Right ventricle myocardium inferior (tissue), 1 donor: Measurements from ENCODE around the gene TTC7B. TPM values are rescaled to one million over a fixed set of nuclear protein-coding genes. Genes with fewer than 3 reads are reported as not detected.

Source experiments
- ATAC-seq: fragments of 200-7000 bp; cut with Tn5 transposase; one replicate; pipeline ENCODE4 v1.9.1; 2020; ENCODE audit warnings: mild to moderate bottlenecking, moderate library complexity
- DNase-seq: peaks from one replicate; pipeline ENCODE4 v3.0.0; 2021; ENCODE audit errors: missing footprints
- intact Hi-C: fragments of 100-400 bp; cut with DNase I; formaldehyde crosslinking; loops from one replicate; pipeline ENCODE4 v1.11.0; 2022
- total RNA-seq: library from RNA; stranded (reverse); fragmentation: NEBNext Ultra II Directional; extraction: Animal tissue kit (Norgen Biotek cat#: 25700); gene quantifications from one replicate; pipeline ENCODE4 v1.2.1, GENCODE V29; 2021
- donor health status: DM: no; HTN: yes; CAD: no; lungs with severe emphysema.

TTC7B gene
- total RNA-seq, 1 donor from 2014 or later = 67.5 TPM

DNA sequence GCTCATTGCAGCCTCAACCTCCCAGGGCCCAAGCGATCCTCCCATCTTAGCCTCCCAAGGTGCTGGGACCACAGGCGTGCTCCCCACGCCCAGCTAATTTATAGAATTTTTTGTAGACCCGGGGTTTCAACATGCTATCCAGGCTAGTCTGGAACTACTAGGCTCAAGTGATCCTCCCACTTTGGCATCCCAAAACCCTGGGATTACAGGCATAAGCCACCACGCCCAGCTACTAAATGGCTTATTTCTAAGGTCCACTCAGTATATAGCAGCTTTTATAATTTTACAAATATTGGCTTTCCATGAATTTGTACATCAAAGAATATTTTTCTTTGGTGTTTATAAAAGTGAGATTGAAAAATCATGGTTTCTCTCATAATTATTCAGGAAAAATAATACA is 167.8 kb downstream of the TTC7B start:
- intact Hi-C loops = no loop called here
- DNase-seq (no peak), ATAC-seq (no peak)

DNA sequence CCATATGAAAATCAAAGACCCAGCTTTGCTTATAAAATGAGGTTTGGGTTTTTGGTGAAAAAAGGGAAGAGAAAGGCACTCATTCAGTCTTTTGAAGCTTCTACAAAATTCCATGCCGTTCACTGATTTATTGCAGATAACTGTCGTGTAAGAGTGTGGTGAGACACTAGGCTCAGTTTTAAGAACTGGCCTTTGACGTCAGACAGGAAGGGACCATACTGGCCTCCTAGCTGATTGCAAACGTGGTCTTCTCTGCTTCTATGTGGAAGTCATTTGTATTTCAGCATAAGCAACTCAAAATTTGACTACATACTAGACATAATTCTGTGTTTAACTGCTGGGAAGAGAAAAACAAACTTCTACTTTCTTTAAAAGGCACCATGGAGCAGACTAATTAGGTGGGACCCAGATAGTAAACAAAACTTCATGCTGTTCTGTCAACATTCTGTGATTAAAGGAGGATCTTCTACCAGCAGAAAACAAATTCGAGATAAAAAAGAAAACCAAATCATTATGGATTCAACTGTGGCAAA is 168.7 kb downstream of the TTC7B start:
- DNase-seq (no peak), ATAC-seq (no peak)
- intact Hi-C loops = no loop called here

DNA sequence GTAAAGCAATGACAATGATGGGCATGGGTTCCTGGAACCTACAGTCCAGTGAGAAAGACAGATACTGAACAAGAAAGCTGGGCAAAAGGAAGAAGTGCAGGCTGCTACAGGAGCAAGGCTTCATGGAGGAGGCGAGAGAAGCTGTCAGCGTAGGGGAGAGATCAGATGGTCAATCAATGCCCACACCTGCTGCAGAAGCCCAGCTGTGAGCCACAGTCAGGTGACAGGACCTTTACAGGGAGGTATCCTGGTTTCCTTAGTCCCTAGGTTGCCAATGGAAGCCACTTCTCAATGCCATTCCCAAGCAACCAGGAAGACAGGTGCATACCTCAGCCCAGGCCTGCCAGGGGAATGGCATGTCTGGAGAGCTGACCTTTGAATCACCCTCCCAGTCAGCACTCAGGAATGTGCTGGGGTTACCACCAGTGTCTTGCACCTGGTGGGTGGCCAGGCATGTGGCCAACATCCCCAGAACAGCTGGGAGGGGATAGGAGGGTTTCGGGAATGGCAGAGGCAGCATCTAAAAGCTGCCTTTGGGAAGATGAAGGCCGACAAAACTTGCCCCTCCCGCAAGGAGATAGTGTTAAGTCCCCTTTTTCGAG is 170.3 kb downstream of the TTC7B start:
- ATAC-seq (no peak), DNase-seq (no peak)
- intact Hi-C loops = no loop called here

DNA sequence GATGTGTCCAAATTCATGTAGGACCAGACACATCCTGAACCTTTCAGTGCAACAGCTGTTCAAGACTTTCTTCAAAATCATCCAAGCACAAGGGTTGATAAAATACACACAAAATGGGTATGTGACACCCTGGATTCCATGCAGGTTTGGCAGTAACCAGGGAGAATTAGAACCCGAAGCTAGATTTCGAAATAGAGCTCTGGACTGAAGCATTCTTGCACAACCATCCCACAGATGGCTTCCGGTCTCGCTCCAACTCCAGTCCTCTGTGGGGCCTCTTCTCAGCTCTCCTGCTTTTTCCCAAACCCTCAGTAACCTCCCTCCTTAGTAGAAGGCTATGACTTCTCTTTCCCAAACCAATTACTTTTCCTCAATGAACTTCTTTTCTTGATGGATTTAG is 171.3 kb downstream of the TTC7B start:
- ATAC-seq (peak; percentile 86), DNase-seq (no peak)
- intact Hi-C loops = no loop called here

DNA sequence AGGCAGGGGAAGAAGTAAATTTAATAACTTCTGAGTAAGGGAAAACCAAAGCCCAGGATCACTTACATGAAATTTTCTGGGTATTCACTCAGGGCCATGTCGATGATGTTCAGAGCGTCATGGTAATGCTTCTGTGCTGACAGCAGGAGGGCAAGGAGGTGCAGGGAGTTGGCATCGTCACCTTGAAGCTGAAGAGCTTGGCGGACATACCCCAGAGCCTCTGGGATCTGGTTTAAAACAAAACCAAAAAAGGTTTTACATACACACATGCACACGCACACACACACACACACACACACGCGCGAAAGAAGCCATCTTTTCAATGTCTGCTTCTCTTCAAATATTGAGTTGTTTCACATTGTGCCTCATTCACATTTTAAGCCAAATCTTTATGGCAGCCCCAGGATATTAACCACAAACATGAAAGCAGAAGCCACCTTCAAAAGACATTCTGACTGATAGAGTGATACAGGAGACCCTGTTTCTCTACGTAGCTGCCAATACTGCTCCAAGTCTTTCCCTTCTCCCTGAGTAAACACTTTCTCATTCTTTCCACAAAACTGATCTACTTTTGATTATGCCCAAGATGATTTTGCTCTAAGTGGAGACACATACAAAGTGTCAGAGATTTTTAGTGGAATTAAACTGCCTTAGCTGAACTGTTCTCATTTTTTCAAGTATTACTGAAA is 172.1 kb downstream of the TTC7B start:
- ATAC-seq (no peak), DNase-seq (no peak)
- intact Hi-C loops = no loop called here

DNA sequence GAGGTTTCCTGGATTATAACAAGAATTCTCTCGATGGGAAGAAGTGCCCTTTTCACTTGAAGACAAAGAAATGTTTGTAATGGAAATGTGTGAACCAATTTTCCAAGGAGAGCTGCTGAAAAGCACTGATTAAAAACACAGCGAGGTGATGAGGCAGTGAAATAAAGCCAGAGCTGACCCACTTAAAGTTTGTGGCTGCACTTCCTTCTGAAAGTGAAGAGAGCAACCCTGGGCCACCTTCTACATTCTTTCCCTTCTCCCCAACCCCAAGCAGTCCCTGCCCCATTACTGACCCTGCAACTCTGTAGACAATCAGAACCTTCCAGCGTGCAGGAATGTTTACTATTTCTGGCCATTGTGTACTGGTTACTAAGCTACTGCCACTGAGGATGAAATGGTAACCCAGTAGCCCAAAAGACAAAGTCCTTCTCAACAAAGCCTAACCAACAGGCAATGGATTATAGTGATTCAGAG is 173.9 kb downstream of the TTC7B start:
- intact Hi-C loops = no loop called here
- ATAC-seq = peak; percentile 67
- DNase-seq = no peak

DNA sequence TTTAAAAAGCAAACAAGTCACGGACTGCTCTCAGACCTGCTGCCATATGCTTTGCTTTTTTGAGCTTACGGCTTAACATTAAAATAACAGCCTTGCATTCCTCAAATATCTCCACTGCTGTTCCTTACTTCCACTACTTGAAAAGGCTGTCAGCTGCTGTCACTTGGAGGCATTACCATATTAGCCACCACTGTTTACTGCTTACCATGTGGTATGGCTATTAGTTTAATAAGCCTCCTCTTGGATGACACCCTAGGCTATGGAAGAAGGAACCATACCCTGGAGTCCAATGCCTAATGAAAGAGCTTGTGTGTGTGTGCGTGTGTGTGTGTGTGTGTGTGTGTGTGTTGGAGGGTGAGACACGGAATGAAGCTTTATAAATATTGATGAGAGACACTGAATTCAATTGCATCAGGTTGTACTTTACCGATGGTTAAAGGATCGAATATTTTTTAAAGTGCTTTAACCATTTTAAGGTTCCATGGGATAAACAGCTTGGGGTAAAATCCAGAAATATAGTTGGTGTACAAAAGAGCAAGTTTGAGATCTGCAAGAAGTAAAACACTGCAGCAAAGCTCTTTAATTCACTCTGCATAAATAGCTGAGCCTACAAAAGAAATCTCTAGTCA is 174.5 kb downstream of the TTC7B start:
- ATAC-seq = peak; percentile 18
- intact Hi-C loops = no loop called here
- DNase-seq = no peak

DNA sequence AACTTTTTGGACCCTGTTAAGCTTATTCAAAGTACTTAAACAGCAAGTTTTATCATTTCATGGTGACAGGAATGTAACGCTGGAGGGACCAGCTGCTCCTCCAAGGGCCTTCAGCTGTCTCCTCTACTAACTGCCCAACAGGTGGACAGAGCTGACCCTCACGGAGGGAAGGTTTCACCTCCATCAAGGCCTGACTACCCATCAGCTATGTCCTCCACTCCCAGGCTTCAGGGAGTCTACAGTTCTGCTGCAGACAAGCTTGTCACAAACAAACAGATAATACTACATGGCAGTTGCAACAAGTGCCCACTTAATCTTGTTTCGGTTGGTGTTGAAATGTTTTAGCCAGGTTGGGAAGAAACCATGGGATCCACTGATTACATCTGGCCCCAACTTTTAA is 175.1 kb downstream of the TTC7B start:
- DNase-seq (no peak), ATAC-seq (peak; percentile 29)
- intact Hi-C loops = no loop called here

DNA sequence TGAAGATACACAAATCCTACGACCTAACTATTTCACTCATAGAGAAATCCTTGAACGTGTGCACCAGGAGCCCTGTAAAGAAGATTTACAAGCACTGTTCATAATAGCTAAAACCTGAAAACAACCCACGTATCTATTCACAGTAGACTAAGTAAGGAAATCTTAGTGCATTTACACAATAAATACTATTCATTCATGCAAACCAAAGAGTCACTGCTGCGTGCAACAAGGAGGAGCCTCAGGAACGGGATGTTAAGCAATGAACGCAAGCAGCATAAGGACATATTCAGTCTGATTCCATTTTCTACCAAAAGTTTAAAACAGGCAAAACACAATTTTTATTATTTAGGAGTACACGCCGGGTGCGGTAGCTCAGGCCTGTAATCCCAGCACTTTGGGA is 176.6 kb downstream of the TTC7B start:
- ATAC-seq (no peak), DNase-seq (no peak)
- intact Hi-C loops = no loop called here

DNA sequence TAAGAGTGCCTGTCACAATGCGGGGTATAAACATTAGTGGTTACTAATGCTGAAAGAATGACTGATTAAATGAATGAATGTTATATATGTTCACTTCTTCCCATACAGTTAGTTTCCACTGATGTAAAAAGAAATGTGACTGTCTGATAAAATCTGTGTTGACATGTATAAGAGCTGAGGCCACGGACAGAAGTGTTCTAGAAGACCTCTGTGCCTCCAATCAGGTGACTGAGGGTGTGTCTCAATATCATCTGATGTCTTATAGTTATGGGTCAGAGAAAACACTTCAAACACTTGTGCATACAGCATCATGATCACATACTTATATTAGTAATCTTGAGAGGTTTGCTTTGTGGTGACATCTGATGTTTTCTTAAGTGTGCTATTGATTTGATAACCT is 183.4 kb downstream of the TTC7B start:
- intact Hi-C loops = no loop called here
- DNase-seq = no peak
- no peak for ATAC-seq

DNA sequence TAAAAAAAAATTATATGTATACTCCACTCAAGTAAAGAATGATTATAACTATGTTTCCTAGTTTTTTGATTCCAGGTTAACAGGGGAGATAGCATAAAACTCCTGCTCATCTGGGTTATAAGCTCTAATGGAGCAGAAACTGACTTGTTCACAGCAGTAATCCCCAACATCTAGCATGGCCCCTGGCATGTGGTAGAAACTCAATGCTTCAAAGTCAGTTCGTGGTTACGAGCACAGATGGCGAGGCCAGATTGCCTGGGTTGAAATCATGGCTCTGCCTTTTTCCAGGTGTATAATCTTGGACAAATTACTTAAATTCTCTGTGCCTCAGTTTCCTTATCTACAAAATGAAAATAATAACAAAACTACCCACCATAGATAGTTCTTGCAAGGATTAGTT is 183.8 kb downstream of the TTC7B start:
- DNase-seq (no peak), ATAC-seq (no peak)
- intact Hi-C loops = no loop called here

DNA sequence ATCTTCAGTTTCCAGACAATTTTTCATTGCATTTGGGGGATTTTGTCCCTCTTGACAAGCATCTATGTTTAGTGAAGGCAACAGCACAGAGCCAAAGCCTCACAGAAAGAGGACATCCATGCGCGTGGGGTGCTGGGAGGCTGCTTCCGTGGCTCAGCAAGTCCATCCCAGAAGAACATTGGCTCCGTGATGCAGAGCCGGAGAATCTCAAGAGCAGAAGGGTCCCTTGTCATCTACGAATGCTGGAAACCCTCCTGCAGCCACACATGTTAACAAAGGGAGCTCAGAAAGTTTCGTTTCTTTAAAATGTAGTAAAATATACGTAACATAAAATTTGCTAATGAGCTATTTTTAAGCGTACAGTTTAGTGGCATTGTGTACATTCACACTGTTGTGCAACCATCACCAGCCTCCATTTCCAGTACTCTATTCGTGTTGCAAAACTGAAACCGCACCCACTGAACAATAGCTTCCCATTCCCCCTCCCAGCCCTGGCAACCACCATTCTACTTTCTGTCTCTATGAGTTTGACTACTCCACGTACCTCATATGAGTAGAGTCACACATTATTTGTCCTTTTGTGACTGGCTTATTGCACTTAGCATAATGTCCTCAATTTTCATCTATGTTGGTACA is 185.9 kb downstream of the TTC7B start:
- intact Hi-C loops = no loop called here
- DNase-seq = no peak
- peak; percentile 42 for ATAC-seq

DNA sequence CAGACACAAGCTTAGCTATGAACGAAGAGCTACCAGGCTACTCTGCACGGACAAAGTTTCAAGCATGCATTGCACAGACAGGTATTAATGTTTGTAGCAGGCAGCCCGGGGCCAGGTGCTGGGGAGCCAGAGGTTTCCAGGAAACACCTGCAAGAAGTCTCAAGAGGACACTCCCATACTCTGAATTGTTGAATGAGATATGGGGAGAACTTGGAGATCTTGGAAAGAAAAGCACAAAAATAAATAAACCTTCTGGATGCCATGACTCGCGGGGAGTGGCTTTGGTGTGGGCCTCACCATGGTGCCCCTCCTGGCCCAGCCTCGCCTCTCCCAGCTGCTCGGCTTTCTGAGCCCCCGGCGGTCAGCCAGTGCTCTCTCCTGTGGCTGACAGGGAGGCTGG is 186.8 kb downstream of the TTC7B start:
- ATAC-seq (no peak), DNase-seq (no peak)

DNA sequence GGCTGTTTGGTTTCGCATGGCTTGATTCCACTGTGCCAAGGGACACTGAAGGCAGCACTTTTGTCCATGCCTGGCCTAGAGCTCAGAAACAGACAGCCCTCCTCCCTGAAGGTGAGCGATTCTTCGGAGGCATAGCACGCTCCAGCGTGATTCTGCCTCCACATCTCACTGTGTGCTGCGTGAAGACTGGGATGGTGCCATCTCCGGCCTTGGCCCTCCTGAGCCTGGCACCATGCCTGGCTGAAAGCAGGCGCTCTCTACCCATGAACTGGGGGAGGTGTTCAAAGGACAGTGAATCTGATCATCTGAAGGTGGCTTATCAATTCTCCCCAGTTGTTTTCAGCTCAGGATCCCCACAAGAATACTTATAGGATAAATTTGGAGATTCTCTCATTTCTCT is 187.4 kb downstream of the TTC7B start:
- ATAC-seq (peak; percentile 62), DNase-seq (no peak)
- intact Hi-C loops = loop anchor here (5.0 kb wide), 1 partner anchor 68 kb away; no protein-coding TSS in a partner anchor

More for the DNA sequence above, 186.8 kb downstream of the TTC7B start:
- intact Hi-C loops = loop anchor here (5.0 kb wide), 1 partner anchor 68 kb away; no protein-coding TSS in a partner anchor

DNA sequence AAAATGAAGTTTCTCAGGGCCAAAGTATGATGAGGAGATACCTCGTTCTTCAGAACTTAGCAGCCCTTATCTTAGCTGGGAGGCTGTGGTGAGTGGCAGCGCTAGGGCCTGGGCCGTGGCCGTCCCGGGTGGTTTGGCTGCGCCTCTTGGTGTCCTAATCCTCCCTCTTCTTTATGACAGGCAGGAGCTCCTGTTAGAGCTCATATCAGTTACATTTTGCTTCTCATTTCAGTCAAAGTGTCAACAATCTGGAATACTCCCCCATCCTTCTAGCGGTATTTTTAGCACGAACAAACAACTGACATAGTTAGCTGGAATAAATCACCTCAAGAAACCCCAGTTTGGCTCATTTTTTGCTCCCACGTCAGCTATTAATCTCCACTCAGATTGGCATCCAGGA is 188.8 kb downstream of the TTC7B start:
- DNase-seq = no peak
- intact Hi-C loops = loop anchor here (5.0 kb wide), 1 partner anchor 70 kb away; no protein-coding TSS in a partner anchor
- peak; percentile 60 for ATAC-seq

DNA sequence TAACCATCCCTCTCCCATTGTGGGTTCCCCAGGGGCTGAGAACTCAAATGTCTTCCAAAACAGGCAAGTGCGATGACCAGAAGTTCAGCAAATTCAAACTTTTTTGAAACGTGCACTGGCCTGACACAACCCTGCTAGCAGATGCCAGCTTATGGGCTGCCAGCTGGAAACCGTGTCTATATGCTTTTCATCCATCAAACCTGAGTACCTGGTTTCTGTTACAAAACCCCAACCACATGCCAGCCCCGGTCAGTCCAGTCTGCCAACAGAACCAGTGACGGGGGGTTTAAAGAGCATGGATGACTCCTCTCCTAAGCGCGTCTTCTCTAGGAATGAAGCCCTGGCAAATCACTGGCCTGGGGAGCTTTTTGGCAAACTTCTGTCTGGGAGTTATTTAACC is 189.7 kb downstream of the TTC7B start:
- intact Hi-C loops = loop anchor here (5.0 kb wide), 1 partner anchor 71 kb away; no protein-coding TSS in a partner anchor
- DNase-seq (no peak), ATAC-seq (peak; percentile 29)

DNA sequence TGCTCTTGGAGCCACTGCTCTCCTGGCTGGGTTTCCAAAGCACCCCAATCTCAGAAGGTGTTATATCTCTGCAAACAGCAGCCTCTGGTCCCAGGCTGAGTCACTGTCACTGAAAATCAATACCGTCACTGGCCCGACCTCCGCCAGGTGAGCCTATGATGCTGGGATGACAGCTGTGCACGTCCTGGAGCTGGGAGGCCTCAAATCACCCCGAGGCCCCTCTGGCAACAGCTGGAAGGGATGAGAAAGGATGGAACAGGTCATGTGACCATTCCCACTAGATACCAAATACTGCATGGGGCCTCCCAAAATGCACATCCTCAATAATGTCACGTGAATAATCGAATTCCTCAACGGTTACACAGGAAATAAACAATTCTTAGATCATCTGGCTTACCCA is 190.8 kb downstream of the TTC7B start:
- DNase-seq (no peak), ATAC-seq (no peak)
- intact Hi-C loops = loop anchor here (5.0 kb wide), 1 partner anchor 72 kb away; no protein-coding TSS in a partner anchor

DNA sequence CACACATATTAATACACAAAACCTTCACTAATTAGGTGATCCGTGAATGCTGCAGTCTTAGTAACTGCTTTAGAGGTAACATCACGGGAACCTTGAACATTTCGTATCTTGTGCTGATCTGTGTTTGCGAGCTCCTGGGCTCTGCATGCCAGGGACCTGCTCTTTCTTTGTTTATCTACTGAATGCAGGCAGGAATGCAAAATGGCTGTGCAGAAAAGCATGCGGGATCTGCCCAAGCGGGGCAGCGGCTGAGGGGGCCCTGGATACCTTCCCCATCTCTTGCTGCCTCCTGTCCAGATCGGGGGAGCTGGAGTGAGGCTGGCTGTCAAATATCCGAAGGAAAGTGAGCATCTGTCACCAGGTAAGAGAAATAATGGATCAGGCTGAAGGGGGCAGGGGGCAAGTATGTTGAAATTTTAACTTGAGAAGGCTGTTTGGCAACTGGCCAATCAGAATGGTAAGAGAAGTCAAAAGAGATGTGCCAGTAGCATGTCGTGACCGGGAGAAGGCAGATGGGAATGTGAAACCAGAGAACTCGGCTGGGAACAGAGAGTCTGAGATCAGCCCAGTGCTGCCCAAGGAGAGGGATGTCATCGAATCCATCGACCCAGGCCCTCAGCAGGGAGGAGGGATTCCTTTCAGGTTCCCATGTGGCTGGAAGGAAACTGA is 191.4 kb downstream of the TTC7B start:
- intact Hi-C loops = loop anchor here (5.0 kb wide), 1 partner anchor 72 kb away; no protein-coding TSS in a partner anchor
- DNase-seq (no peak), ATAC-seq (no peak)

DNA sequence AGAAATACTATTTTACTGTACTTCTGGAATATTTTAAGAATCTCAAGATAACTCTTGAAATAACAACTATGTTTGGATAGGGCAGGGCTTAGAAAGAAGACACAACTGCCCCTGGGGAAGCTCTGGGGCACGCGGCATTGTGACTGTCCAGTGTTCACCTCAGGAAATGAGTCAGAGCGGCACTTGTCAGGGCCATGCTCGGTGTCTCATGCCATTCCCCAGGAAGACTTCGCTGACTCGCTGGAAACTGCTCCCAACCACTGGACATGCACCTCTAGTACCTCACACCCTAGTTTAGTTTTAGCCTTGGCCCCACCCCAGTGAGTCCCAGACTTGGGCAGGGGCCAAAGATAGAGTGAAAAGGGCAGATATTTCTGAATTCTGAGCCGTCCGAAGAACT is 192.0 kb downstream of the TTC7B start:
- intact Hi-C loops = no loop called here
- DNase-seq (no peak), ATAC-seq (peak; percentile 27)
